Measurements from ENCODE around the gene TIGD1. TPM values are rescaled to one million over a fixed set of nuclear protein-coding genes. Genes with fewer than 3 reads are reported as not detected.

The TIGD1 gene
- total and polyA plus RNA-seq, 8 donors: 3.7 to 12.4 (median 10.9) TPM

DNA sequence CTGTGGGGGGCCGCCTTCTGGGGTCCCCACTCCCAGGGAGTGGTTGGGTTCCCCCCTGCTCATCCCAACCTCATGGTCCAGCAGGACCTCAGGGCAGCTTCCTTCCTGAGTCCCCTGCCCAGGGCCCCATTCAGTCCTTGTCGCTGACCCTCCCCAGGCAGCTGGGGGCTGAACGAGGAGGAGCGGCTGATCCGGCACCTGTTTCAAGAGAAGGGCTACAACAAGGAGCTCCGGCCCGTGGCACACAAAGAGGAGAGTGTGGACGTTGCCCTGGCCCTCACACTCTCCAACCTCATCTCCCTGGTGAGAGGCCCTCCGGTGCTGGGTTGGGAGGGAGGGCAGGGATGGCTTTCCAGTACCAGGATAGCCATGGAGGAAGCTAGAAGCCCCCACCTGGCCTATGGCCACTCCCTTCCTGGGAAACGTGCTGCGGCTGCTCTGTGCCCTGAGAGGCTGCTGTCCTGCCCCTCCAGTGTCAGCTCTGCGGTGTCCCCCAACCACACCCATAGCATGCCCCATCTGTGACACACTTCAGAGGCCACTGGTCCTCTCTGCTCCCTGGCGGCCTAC, 23.9 kb downstream of the TIGD1 start:
- TF ChIP-seq, protein P1, sequence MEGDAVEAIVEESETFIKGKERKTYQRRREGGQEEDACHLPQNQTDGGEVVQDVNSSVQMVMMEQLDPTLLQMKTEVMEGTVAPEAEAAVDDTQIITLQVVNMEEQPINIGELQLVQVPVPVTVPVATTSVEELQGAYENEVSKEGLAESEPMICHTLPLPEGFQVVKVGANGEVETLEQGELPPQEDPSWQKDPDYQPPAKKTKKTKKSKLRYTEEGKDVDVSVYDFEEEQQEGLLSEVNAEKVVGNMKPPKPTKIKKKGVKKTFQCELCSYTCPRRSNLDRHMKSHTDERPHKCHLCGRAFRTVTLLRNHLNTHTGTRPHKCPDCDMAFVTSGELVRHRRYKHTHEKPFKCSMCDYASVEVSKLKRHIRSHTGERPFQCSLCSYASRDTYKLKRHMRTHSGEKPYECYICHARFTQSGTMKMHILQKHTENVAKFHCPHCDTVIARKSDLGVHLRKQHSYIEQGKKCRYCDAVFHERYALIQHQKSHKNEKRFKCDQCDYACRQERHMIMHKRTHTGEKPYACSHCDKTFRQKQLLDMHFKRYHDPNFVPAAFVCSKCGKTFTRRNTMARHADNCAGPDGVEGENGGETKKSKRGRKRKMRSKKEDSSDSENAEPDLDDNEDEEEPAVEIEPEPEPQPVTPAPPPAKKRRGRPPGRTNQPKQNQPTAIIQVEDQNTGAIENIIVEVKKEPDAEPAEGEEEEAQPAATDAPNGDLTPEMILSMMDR (IDR thresholded peaks at IDR 0.05): no peak
- DNase-seq (peak in 1 of 4 donors; percentile 61), ATAC-seq (no peak)
- intact Hi-C loops (cut with DNase I): loop anchor here in 1 of 2 donors (10.0 kb wide), 1 partner anchor 622 kb away; no protein-coding TSS in a partner anchor
- H3K4me1 ChIP-seq: peaks cover 12 to 28% of the 10 kb centered on the region in 2 donors
- H3K9me3 ChIP-seq: no peaks in the 10 kb centered on the region
- no peak overlapping the region for H3K27ac ChIP-seq
- no peak overlapping the region for H3K4me3 ChIP-seq
- no peaks in the 10 kb centered on the region for H3K36me3 ChIP-seq
- peaks cover 45 to 82% of the 10 kb centered on the region in 2 donors for H3K27me3 ChIP-seq

DNA sequence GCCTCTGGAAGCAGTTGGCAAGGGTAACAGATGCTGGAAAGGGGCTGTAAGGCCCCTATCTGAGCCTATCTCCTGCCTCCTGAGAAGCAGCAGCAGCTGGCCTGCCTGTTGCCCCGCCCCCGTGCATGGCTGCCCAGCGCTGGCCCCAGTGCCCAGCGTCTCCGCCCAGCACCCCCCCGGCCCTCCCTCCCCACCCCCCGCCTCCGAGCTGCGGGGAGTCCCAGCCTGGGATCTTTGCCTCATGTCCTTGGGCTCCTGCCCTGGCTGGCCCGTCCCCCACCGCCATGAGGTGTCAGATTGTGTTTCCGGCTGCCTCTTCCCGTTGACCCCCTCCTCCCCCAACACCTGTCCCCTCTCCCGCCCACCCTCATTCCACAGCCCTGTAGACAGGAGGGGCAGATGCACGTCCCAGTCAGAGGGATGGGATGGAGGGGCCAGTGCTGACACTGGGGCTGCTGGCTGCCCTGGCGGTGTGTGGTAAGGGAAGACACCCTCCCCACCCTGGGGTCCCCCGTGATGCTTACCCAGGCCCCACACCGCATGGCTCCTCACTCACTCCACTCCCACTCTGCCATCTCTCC, 24.5 kb downstream of the TIGD1 start, which contains the start of gene CHRND:
Gene CHRND, plus strand, starts transcription at position 370 of the 581 bp plus-strand sequence. Its CDS starts 56 bp downstream, at position 426.
- intact Hi-C loops (cut with DNase I): loop anchor here in 1 of 2 donors (10.0 kb wide), 1 partner anchor 621 kb away; no protein-coding TSS in a partner anchor
- no peak within 1 kb of the TSS for H3K4me3 ChIP-seq
- DNase-seq (peak in 2 of 4 donors; percentile 41 to 54), ATAC-seq (no peak)
- TF ChIP-seq, protein P1 (IDR thresholded peaks at IDR 0.05): no peak
- H3K27me3 ChIP-seq: peaks cover 45 to 87% of the 10 kb centered on the region in 2 donors
- no peaks in the 10 kb centered on the region for H3K9me3 ChIP-seq
- H3K36me3 ChIP-seq: no peaks in the 10 kb centered on the region
- H3K27ac ChIP-seq: no peak within 1 kb of the TSS
- peaks cover 12 to 28% of the 10 kb centered on the region in 2 donors for H3K4me1 ChIP-seq

DNA sequence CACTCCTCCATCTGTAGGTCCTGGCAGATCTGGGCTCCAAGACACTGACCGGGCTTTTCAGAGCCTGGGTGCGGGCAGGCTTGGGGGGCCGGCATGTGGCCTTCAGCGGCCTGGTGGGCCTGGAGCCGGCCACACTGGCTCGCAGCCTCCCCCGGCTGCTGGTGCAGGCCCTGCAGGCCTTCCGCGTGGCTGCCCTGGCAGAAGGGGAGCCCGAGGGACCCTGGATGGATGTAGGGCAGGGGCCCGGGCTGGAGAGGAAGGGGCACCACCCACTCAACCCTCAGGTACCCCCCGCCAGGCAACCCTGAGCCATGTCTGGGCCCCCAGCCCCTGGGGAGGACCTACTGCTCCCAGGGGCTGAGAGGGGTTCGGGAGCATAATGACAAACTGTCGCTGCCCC, 25.2 kb downstream of the TIGD1 start:
- H3K36me3 ChIP-seq: no peaks in the 10 kb centered on the region
- peak in 1 of 4 donors; percentile 43 for DNase-seq
- peaks cover 12 to 28% of the 10 kb centered on the region in 2 donors for H3K4me1 ChIP-seq
- peaks cover 45 to 89% of the 10 kb centered on the region in 2 donors for H3K27me3 ChIP-seq
- TF ChIP-seq, protein P1 (IDR thresholded peaks at IDR 0.05): no peak
- intact Hi-C loops (cut with DNase I): loop anchor here in 1 of 2 donors (10.0 kb wide), 1 partner anchor 620 kb away; no protein-coding TSS in a partner anchor
- H3K27ac ChIP-seq: no peak overlapping the region
- no peak for ATAC-seq
- H3K4me3 ChIP-seq: no peak overlapping the region
- no peaks in the 10 kb centered on the region for H3K9me3 ChIP-seq

DNA sequence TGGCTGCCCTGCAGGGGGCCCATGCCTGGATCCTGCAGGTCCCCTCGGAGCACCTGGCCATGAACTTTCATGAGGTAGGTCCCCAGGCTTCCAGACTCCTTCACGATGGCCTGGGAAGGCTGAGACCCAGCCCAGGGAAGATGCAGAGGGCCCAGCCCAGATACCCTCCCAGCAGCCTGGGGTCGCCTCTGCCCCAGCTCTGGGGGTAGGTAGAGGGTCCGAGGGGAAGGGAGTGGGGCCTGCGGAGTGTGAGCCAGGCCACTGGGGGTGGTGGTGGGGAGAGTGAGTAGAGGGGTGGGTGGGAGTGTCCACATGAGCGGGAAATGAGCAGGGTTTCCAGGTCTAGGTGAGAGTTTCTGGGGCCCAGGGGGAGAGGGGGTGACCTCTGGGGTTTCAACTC, 25.6 kb downstream of the TIGD1 start:
- intact Hi-C loops (cut with DNase I): loop anchor here in 1 of 2 donors (5.0 to 10.0 kb wide), 2 partner anchors 72 to 620 kb away; no protein-coding TSS in a partner anchor
- Histone ChIP-seq H3K4me3 (no peak overlapping the region), H3K9me3 (no peaks in the 10 kb centered on the region), H3K4me1 (peaks cover 12 to 28% of the 10 kb centered on the region in 2 donors), H3K27ac (no peak overlapping the region), H3K36me3 (no peaks in the 10 kb centered on the region), H3K27me3 (peaks cover 45 to 89% of the 10 kb centered on the region in 2 donors)
- DNase-seq (peak in 1 of 4 donors; percentile 56), ATAC-seq (no peak)
- TF ChIP-seq, protein P1 (IDR thresholded peaks at IDR 0.05): no peak

All from left lung (tissue), 10 donors.